IMR-90 (cell line): ENCODE measurements around the gene FTO. TPM values are rescaled to one million over a fixed set of nuclear protein-coding genes. Genes with fewer than 3 reads are reported as not detected.
A peak's percentile ranks its signal among the peaks of the same experiment; 100 is the strongest.

Experiments used
- ATAC-seq: fragments of 200-7000 bp; cut with Tn5 transposase; 2 replicates; pipeline ENCODE4 v1.9.1; 2020; ENCODE audit warnings: low read depth, mild to moderate bottlenecking, moderate library complexity
- BruUV-seq: library from RNA; stranded (reverse); fragments of 400-500 nt; replicated peaks from 2 replicates; lab custom pipeline; 2021; lab: Mats Ljungman, UMichigan
- CTCF ChIA-PET: fragments of 300-600 bp; formaldehyde crosslinking; extraction: SDS; loops from one replicate; lab custom pipeline; 2021; ENCODE audit warnings: antibody characterized with exemption; lab: Yijun Ruan, JAX
- POLR2A ChIA-PET: fragments of 300-600 bp; sonication (Branson Sonifier 250); formaldehyde crosslinking; loops from one replicate; lab custom pipeline; 2022; ENCODE audit warnings: antibody characterized with exemption; ENCODE audit not compliant: unreplicated experiment; lab: Charles Lee
- DNase-seq: peaks from one replicate; pipeline ENCODE4 v3.0.0; 2013
- H2AFZ ChIP-seq: replicated peaks from 2 replicates; pipeline ENCODE3; 2013; ENCODE audit warnings: low read length, mild to moderate bottlenecking; ENCODE audit not compliant: poor library complexity
- H2AK5ac ChIP-seq: 2 replicates; pipeline ENCODE4 v1.6.1; 2013; ENCODE audit warnings: low read depth, low read length, inconsistent platforms
- H2AK9ac ChIP-seq: replicated peaks from 2 replicates; pipeline ENCODE3; 2013; ENCODE audit warnings: mild to moderate bottlenecking, low read depth, low read length, moderate library complexity; ENCODE audit not compliant: poor library complexity
- H2BK120ac ChIP-seq: 2 replicates; pipeline ENCODE4 v1.6.1; 2013; ENCODE audit warnings: low read depth, low read length, inconsistent platforms
- H2BK15ac ChIP-seq: 3 replicates; pipeline ENCODE4 v1.6.1; 2013; ENCODE audit warnings: low read depth, low read length, inconsistent platforms
- H2BK20ac ChIP-seq: 2 replicates; pipeline ENCODE4 v1.6.1; 2013; ENCODE audit warnings: low read depth, mild to moderate bottlenecking, inconsistent platforms, low read length, moderate library complexity
- H2BK5ac ChIP-seq: 2 replicates; pipeline ENCODE4 v1.6.1; 2013; ENCODE audit warnings: mild to moderate bottlenecking, low read depth, low read length, inconsistent platforms; ENCODE audit not compliant: poor library complexity, severe bottlenecking
- H3K14ac ChIP-seq: replicated peaks from 2 replicates; pipeline ENCODE4 v1.6.1; 2013; ENCODE audit warnings: low read depth, low read length, inconsistent platforms
- H3K18ac ChIP-seq: 2 replicates; pipeline ENCODE4 v1.6.1; 2013; ENCODE audit warnings: low read depth, low read length, control low read depth
- H3K23ac ChIP-seq: 2 replicates; pipeline ENCODE4 v1.6.1; 2013; ENCODE audit warnings: low read depth, low read length, inconsistent platforms
- H3K27ac ChIP-seq: 2 replicates; pipeline ENCODE4 v1.5.1; 2013; ENCODE audit warnings: mild to moderate bottlenecking, control low read depth, low read length; ENCODE audit not compliant: insufficient read depth
- H3K27me3 ChIP-seq: 2 replicates; pipeline ENCODE4 v1.6.1; 2013; ENCODE audit warnings: low read length; ENCODE audit not compliant: control insufficient read depth, insufficient read depth
- H3K36me3 ChIP-seq: 2 replicates; pipeline ENCODE4 v1.6.1; 2013; ENCODE audit warnings: low read length, mixed read lengths; ENCODE audit not compliant: control insufficient read depth, insufficient read depth
- H3K4ac ChIP-seq: 2 replicates; pipeline ENCODE4 v1.6.1; 2013; ENCODE audit warnings: low read depth, low read length, inconsistent platforms
- H3K4me1 ChIP-seq: 2 replicates; pipeline ENCODE4 v1.6.1; 2013; ENCODE audit warnings: low read length, mixed read lengths; ENCODE audit not compliant: control insufficient read depth, insufficient read depth
- H3K4me2 ChIP-seq: 2 replicates; pipeline ENCODE4 v1.6.1; 2013; ENCODE audit warnings: low read depth, mild to moderate bottlenecking, control low read depth, low read length, moderate library complexity
- H3K4me3 ChIP-seq: 2 replicates; pipeline ENCODE4 v1.5.1; 2013; ENCODE audit warnings: low read depth, mild to moderate bottlenecking, control low read depth, low read length, moderate library complexity; ENCODE audit not compliant: insufficient read depth
- H3K56ac ChIP-seq: 2 replicates; pipeline ENCODE4 v1.6.1; 2013; ENCODE audit warnings: low read length, inconsistent platforms; ENCODE audit not compliant: insufficient read depth; ENCODE audit errors: extremely low read depth
- H3K79me1 ChIP-seq, 2 experiments: 2 replicates each; pipeline ENCODE4 v1.6.1; 2013; ENCODE audit warnings: low read length in 2 of 2, inconsistent platforms in 1 of 2, low read depth in 1 of 2
- H3K9ac ChIP-seq: 2 replicates; pipeline ENCODE4 v1.6.1; 2013; ENCODE audit warnings: low read depth, low read length, control low read depth
- H3K9me1 ChIP-seq: 2 replicates; pipeline ENCODE4 v1.6.1; 2013; ENCODE audit warnings: low read length, inconsistent platforms; ENCODE audit not compliant: insufficient read depth
- H3K9me3 ChIP-seq: 2 replicates; pipeline ENCODE4 v1.6.1; 2013; ENCODE audit warnings: low read length; ENCODE audit not compliant: control insufficient read depth, insufficient read depth
- H4K20me1 ChIP-seq: 2 replicates; pipeline ENCODE4 v1.6.1; 2013; ENCODE audit warnings: low read length, inconsistent platforms; ENCODE audit not compliant: insufficient read depth
- H4K5ac ChIP-seq: 2 replicates; pipeline ENCODE4 v1.6.1; 2013; ENCODE audit warnings: mild to moderate bottlenecking, low read depth, low read length, control low read depth
- H4K8ac ChIP-seq, 2 experiments: 2 replicates each; pipeline ENCODE4 v1.6.1; 2013; ENCODE audit warnings: low read depth in 2 of 2, low read length in 2 of 2, control low read depth in 1 of 2, inconsistent platforms in 1 of 2
- H4K91ac ChIP-seq: 2 replicates; pipeline ENCODE4 v1.6.1; 2013; ENCODE audit warnings: low read depth, low read length, inconsistent platforms; ENCODE audit not compliant: insufficient read depth
- BHLHE40 ChIP-seq: fragments of 150-350 bp; IDR thresholded peaks from 2 replicates; pipeline ENCODE4 v1.6.1; 2016; ENCODE audit warnings: mild to moderate bottlenecking, low read depth, low read length
- CEBPB ChIP-seq: IDR thresholded peaks from 2 replicates; pipeline ENCODE4 v1.6.1; 2012; ENCODE audit warnings: low read depth, low read length, improper control_type of control experiment
- CTCF ChIP-seq: conservative IDR thresholded peaks from 2 replicates; pipeline ENCODE4 v1.5.1; 2012; ENCODE audit warnings: mild to moderate bottlenecking, low read depth, low read length, improper control_type of control experiment
- ELK1 ChIP-seq: fragments of 150-350 bp; IDR thresholded peaks from 2 replicates; pipeline ENCODE4 v1.6.1; 2016; ENCODE audit warnings: low read depth, mild to moderate bottlenecking, low read length, moderate library complexity, borderline replicate concordance
- FOS ChIP-seq: fragments of 150-350 bp; IDR thresholded peaks from 2 replicates; pipeline ENCODE4 v1.6.1; 2016; ENCODE audit warnings: low read depth, low read length
- MAFK ChIP-seq: IDR thresholded peaks from 2 replicates; pipeline ENCODE4 v1.6.1; 2012; ENCODE audit warnings: low read depth, low read length, improper control_type of control experiment
- MAZ ChIP-seq: IDR thresholded peaks from 2 replicates; pipeline ENCODE4 v1.6.1; 2012; ENCODE audit warnings: low read depth, mild to moderate bottlenecking, low read length, improper control_type of control experiment, moderate library complexity, borderline replicate concordance
- MXI1 ChIP-seq: IDR thresholded peaks from 2 replicates; pipeline ENCODE4 v1.6.1; 2012; ENCODE audit warnings: low read depth, mild to moderate bottlenecking, low read length, moderate library complexity, borderline replicate concordance
- NFE2L2 ChIP-seq: fragments of 150-350 bp; IDR thresholded peaks from 2 replicates; pipeline ENCODE4 v1.6.1; 2016; ENCODE audit warnings: low read depth, mild to moderate bottlenecking, low read length
- RAD21 ChIP-seq: IDR thresholded peaks from 2 replicates; pipeline ENCODE4 v1.6.1; 2012; ENCODE audit warnings: low read length, improper control_type of control experiment
- RCOR1 ChIP-seq: IDR thresholded peaks from 2 replicates; pipeline ENCODE4 v1.6.1; 2012; ENCODE audit warnings: mild to moderate bottlenecking, low read length, improper control_type of control experiment; ENCODE audit not compliant: insufficient replicate concordance
- RFX5 ChIP-seq: IDR thresholded peaks from 2 replicates; pipeline ENCODE4 v1.8.0; 2012; ENCODE audit warnings: low read depth, mild to moderate bottlenecking, low read length, moderate library complexity
- SMC3 ChIP-seq: fragments of 150-350 bp; IDR thresholded peaks from 2 replicates; pipeline ENCODE4 v1.6.1; 2016; ENCODE audit warnings: low read depth, mild to moderate bottlenecking, antibody characterized with exemption, low read length, moderate library complexity
- WGBS, 2 experiments: methylation state at CpG; one replicate each; pipeline versions ENCODE4 v1.1.5 to v1.1.7; 2013; ENCODE audit warnings: missing lambda C conversion rate in 2 of 2; ENCODE audit not compliant: insufficient read length in 1 of 2; ENCODE audit errors: extremely low coverage in 2 of 2; 5-methylcytosine and 5-hydroxymethylcytosine counted together
- dilution Hi-C: fragments of 300-500 bp; cut with HindIII; formaldehyde crosslinking; loops from one replicate; pipeline ENCODE4 v1.14.3; 2018; ENCODE audit warnings: low sequenced_read_pairs; ENCODE audit not compliant: unreplicated experiment
- in situ Hi-C: fragments of 300-500 bp; cut with MboI; formaldehyde crosslinking; loops from 3 replicates; pipeline ENCODE4 v1.14.3; 2019; ENCODE audit warnings: low sequenced_read_pairs, inconsistent platforms, mixed read lengths
- intact Hi-C: fragments of 100-400 bp; cut with micrococcal nuclease; formaldehyde crosslinking; loops from 2 replicates; pipeline ENCODE4 v1.10.0; 2022
- polyA plus RNA-seq, 3 experiments: library from polyadenylated mRNA; depleted of rRNA; stranded (reverse); fragments of >200 nt; gene quantifications; 2 replicates each; pipeline ENCODE4 v1.2.3, GENCODE V29; 2012; ENCODE audit warnings: low replicate concordance in 1 of 3
- total RNA-seq: library from RNA; depleted of rRNA; stranded (reverse); fragments of >200 nt; gene quantifications from 2 replicates; pipeline ENCODE4 v1.2.3, GENCODE V29; 2012

The FTO gene
- total and polyA plus RNA-seq, 2 of the 4 experiments (the other 2 are of a cell fraction) = 70.3 to 132 TPM

DNA sequence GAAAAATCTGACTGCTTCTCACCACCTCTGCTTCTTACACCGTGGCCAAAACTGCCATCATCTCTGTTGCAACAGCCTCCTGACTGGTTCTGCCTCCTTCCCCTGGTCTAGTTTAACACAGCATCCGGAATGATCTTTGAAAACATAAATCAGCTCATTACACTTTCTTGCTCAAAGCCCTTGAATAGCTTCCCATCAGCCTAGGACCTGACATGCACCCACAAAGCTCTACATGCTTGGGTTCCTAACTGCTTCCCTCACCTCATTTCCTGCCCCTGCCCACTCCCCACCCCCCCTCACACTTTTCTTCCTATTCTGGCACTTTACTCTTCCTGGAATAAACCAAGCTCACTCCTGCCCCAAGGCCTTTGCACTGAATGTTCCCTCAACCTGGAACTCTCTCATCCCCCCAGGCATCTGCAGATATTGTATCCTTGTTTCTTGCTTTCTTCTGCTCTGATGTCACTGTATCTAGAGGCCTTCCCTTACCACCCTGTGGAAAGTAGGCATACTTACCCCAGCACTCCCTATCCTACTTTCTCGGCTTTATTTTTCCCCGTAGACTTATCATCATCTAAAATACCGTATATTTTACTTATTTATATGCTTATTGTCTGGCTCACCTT lies 112.4 kb downstream of the FTO start:
- peak overlapping the region; percentile 35 for H4K5ac ChIP-seq
- H2AK5ac ChIP-seq = peak overlapping the region; percentile 81
- H2BK120ac ChIP-seq = peak overlapping the region; percentile 90
- H3K23ac ChIP-seq = 0 out of 2 replicates have a peak overlapping the region, but pooled peaks have one; percentile 43
- in situ Hi-C loops = no loop called here
- WGBS, 2 experiments = 100% methylated on average over 2 of the region's 5 CpGs; no CpG with 5 or more reads in 1 of the 2 experiments
- no peak overlapping the region for H2AFZ ChIP-seq
- ChIA-PET CTCF (interaction anchor here (0.6 to 1.7 kb wide), 3 partner anchors 9 to 53 kb away, joined by 3 to 7 read pairs (median 4); no protein-coding TSS in a partner anchor), POLR2A (no interaction called here)
- no peak for ATAC-seq
- H2BK15ac ChIP-seq = peak overlapping the region; percentile 89; the same call in 2 of the 3 replicates
- dilution Hi-C loops = no loop called here
- peak overlapping the region; percentile 79 for H2BK5ac ChIP-seq
- no peak overlapping the region; the same call in 1 of the 2 replicates for H3K56ac ChIP-seq
- peaks cover 20 to 25% of the 10 kb centered on the region in 2 experiments; a peak in 3 of 4 replicates for H3K79me1 ChIP-seq
- H3K4me2 ChIP-seq = no peak overlapping the region
- no peak overlapping the region for H3K27ac ChIP-seq
- no peak overlapping the region for H2AK9ac ChIP-seq
- intact Hi-C loops = loop anchor here (5.0 kb wide), 1 partner anchor 39 kb away; no protein-coding TSS in a partner anchor
- DNase-seq = no peak
- peak overlapping the region; percentile 89 for H3K4ac ChIP-seq
- peaks cover 11% of the 10 kb centered on the region; the same call in 1 of the 2 replicates for H3K9me1 ChIP-seq
- H3K27me3 ChIP-seq = no peaks in the 10 kb centered on the region
- TF ChIP-seq MXI1 = no peak
- TF ChIP-seq SMC3 = no peak
- no peak for TF ChIP-seq RCOR1
- no peak for TF ChIP-seq RFX5
- TF ChIP-seq RAD21 = no peak
- TF ChIP-seq FOS = no peak
- TF ChIP-seq CEBPB = no peak
- no peak for TF ChIP-seq NFE2L2
- TF ChIP-seq CTCF = no peak
- TF ChIP-seq MAZ = no peak
- TF ChIP-seq ELK1 = no peak
- no peak for TF ChIP-seq BHLHE40
- TF ChIP-seq MAFK = no peak
- no peak overlapping the region for H3K4me3 ChIP-seq
- peak overlapping the region; percentile 17 for H3K18ac ChIP-seq
- H3K36me3 ChIP-seq = peaks cover 2% of the 10 kb centered on the region; the same call in 1 of the 2 replicates
- H3K14ac ChIP-seq = peak overlapping the region; percentile 64
- H4K20me1 ChIP-seq = peaks cover under 1% of the 10 kb centered on the region; the same call in 1 of the 2 replicates
- peak overlapping the region; percentile 21 to 89; a peak in 3 of 4 replicates for H4K8ac ChIP-seq
- no peak overlapping the region for H3K9ac ChIP-seq
- peaks cover 10% of the 10 kb centered on the region for H3K4me1 ChIP-seq
- peak overlapping the region; percentile 94 for H2BK20ac ChIP-seq
- no peaks in the 10 kb centered on the region for H3K9me3 ChIP-seq
- BruUV-seq = no TSS peak
- peak overlapping the region; percentile 94 for H4K91ac ChIP-seq
